CMK (cell line): ENCODE results near the gene LRMDA.

Experiments
- DNase-seq: peaks from one replicate; pipeline ENCODE4 v3.0.0-alpha.2; 2010; ENCODE audit warnings: low read depth

Gene LRMDA

DNA sequence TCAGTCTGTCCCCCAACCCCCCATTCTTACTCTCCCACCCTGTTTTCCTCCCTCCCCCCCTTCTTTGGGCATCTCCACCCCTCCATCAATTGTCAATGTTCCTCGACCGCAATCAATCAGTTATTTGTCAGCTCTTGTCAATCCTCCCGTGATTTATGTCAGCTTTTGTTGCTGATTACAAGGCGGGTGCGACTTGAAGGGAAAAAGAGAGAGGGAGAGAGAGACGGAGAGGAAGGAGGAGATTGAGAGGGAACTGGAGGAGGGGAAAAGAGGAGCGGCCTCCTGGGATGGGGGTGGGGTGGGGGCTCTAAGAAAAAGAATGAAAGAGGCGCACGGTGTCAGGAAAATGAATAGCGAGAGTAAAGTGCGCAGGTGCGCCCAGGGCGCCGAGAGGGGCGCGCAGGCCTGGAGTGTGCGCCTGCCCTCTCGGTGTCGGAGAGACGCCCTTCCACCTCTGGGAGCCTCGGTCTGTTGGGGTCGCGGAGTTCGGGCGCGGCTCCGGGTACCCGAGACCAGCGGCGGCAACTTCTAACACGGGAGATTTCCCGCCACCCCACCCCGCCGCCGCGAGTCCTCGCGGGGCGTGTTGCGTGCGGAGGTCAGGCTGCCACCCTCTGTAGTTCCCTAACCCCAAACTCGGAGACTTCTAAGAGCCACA, 28.8 kb upstream of the LRMDA start:
- DNase-seq: no peak

DNA sequence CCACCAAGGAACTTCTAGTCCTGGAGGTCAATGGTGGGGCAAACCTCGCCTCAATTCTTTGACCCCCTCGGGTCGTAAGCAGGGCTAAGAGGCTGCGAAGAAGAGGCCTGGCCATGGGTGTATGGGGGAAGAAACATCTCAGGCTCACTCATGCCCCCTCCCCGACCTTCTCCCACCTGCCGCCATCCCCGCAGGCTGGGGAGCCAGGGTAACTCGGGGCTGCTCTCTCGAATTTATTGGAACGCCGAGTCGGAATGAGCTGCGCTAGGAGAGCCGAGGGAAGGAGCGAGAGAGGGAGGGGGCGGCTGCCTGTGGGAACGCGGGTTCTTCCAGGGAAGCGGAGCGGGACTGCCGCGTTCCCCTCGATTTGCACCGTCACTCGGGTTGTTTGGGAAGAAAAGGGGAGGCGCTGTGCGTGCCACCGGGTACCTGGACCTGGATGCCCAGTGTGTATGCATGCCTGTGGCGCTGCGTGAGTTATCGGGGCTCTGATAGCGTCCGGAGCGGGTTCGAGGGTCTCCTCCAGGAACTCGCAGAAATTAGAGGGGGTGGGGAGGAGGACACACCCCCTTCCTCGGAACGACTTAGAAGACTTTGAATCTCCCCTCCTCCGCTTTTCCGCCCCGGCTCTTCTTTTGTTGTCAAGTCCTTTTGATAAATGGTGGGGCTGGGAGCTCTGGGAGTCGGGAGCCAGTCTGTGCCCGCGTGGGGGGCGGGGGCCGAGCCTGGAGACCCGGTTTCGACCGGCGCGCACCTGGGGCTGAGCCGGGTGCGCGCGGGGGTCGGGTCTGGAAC, 28.1 kb upstream of the LRMDA start:
- no peak for DNase-seq

- no peak for DNase-seq
These were observed 27.2 kb upstream of the LRMDA start for GRCh38 chr10:75403939-75404814.

DNA sequence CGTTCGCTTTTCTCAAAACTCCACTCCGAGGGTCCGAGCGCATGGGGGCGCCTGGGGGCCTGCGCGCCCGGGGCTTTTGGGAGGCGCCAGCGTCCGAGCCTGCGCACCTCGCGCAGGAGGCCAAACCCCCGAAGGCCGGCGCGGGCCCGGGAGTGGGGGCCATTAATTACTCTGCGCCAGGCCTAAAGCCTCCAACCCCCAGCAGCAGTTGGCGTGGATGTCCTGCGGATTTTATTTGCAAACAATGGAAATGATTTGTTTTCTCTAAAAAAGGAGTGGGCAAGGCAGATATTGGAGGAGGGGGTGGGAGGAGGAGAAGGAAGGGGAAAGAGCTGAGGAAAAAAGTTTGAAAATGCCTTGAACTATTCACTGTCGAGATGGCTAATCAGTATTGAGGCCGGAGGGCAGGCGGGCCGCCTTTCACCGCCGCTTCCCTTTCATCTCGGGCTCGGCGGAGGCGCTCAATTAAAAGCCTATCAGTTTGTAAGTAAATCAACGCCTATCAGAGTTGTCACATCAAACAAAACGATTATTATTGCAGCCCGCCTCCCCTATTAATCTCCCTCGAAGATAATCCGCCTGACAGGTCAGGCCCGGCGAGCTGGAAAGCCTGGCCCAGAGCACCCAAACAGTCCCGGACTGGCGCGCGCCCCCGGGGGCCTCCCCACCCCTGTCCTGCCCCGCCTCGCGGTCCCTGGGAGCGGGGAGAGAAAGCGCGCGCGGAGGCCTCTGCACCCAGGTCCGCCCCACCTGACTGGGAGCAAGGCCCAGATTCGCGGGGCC, 26.4 kb upstream of the LRMDA start:
- no peak for DNase-seq

GRCh38 chr10:75405598-75406461, 25.6 kb upstream of the LRMDA start:
- no peak for DNase-seq

DNA sequence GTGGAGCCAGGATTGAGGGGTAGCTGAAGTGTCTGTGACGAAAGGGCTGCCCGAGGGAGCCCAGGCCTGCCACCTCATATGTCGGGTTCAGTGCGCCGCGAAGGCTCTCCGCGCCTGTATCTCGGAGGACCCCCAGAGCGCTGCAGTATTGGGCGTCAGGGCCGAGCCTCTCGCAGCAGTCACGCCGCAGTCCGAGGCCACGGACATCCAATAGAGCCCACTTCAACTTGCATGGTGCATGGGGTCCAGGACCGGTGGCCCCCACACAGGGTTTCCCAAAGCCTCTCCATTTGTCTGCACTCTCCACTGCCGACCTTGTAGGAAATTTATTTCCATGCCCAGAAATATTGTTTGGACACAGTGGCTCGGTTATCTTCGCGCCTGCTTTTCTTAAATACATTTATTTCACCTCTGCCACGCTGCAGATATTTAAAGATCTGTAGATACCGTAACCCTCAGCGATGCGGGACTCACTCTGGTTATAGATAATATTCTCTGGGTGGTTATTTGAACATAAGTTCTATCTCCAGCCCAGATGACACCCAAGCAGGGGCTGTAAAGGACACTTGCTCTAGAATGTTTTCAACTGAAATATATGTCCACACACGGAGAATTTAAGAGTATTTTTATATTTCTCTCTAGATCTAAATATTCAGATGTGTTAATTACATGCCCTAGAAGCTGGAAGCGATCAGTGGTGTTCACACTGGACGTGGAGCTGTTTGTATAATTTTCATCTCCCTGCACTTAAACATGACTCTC, 24.8 kb upstream of the LRMDA start:
- no peak for DNase-seq

- no peak for DNase-seq
These were observed 24.2 kb upstream of the LRMDA start for GRCh38 chr10:75407224-75407712.

GRCh38 chr10:75407713-75408508, 23.5 kb upstream of the LRMDA start:
- DNase-seq: no peak

GRCh38 chr10:75408509-75408875, 22.9 kb upstream of the LRMDA start:
- no peak for DNase-seq

DNA sequence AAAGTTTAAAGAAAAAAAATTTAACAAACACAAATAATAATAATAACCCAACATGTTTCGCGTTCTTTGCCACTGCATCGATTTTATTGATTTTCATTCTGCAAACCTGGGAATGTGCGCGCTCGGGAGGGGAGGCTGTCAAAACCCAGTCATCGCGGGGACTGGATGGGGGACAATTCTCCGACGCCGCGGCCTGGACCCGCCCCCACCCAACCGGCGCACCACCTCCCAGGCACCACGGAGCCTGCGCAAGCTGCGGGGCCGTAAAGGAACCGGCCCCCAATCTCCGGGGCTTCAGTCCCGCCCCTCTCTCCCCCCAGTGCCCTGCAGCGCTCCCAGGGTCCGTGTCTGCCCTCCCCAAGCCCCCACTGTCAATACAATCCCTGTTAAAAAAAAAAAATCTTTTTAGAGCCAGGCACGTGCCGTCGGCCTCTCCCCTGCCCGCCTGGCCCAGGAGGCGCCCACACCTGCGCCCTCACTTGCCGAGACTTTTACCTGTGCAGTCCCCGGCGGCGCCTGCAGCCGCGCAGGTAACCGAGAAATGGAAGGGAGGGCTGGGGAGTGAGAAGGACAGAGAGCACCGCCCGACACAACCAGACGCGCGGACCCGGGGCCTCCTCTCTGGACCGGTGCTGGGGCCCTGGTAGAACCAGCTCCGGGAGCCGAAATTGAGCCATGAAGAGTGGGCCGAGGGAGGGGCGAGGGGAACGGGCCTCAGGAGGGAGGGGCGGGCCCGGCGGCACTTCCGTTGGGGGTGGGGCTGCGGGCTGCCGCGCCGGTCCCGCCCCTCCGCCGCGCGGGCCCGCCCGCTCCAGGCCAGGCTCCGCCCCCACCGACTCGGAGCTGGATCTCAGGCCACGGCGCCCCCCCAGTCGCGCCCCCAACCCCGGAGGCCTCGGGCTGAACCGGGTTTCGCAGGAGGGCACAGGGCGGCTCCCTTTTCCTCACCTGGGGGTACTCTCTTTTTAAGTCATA, 22.2 kb upstream of the LRMDA start:
- DNase-seq: no peak

GRCh38 chr10:75410132-75411005, 21.1 kb upstream of the LRMDA start:
- no peak for DNase-seq

DNA sequence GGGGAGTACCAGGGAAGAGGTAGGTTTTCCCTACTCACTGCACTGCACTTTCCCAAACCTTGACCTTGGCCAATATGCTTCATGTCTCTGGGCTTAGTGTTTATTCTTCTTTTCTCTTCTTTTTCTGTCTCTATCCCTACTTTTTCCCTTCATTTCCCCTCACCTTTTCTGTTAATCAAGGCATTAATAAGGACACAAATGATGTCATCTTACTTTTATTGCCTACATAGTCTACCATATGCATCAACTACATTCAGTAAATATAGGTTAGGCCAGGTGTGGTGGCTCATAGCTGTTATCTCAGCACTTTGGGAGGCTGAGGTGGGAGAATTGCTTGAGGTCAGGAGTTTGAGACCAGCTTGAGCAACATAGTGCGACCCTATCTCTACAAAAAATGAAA, 16.9 kb upstream of the LRMDA start:
- DNase-seq: no peak

GRCh38 chr10:75417522-75417927, 13.9 kb upstream of the LRMDA start:
- no peak for DNase-seq

DNA sequence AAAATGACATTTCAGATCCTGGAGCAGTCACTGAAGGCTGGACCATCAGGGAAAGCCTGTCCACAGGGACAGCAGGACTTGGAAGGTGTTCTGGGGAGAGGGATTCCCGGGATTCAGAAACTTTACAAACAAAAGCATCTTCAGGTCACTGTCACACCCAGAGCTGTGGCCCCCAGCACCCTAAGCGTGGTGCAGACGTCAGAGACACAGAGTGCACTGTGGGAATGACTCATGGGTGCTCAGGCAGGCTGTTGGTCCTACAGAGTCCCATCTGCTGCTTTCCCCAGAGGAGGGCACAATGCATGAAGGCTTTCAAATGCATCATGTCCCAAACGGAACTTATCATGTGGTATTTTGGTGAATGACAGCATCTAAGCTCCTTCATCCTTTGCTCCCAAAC, 13.1 kb upstream of the LRMDA start:
- DNase-seq: no peak

DNA sequence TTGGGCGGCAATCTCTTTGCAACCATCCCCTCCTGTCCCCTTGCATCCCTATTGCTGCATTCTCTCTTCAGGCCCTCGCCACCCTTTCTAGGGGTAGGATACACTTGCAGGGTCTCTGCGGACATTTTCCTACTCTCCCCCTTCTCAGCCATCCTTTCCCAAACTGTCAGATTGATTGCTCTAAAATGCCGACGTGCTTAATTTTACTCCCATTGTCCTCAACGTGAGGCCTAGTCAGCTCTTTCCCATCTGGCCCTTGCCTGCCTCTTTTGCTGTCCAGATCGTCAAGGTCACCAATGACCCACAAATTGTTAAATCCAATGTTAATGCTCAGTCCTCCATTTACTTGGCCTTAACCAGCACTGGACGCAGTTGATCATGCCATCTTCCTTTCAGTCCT, 12.7 kb upstream of the LRMDA start:
- no peak for DNase-seq

DNA sequence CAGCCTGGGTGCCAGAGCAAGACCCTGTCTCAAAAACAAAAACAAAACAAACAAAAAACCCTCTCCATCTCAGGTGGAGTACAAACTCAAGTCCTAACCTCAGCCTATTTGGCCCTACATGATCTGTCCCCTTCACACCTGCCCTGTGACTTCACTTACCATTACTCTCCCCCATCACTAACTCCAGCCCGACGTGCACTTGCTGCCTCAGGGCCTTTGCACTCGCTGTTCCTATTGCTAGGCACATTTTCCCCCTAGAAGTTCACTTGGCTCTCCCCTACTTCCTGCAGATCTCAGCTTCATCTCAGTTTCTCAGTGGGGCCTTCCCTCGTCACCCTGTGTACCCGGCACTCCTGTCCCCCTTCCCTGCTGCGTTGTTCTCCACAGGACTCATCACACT, 8.5 kb upstream of the LRMDA start:
- DNase-seq: no peak

GRCh38 chr10:75424571-75424970, 6.9 kb upstream of the LRMDA start:
- DNase-seq: no peak
